T47D (cell line): ENCODE measurements around the gene MOB3C.

Experiments
- DNase-seq, 2 experiments: peaks; one replicate each; pipeline versions ENCODE4 v3.0.0 to v3.0.0-alpha.2; 2011 to 2012; ENCODE audit warnings: low read depth in 1 of 2, low spot score in 1 of 2
- JUND ChIP-seq: IDR thresholded peaks from 2 replicates; pipeline ENCODE4 v1.6.1; 2012; ENCODE audit warnings: low read depth
- in situ Hi-C: cut with HindIII; loops from 2 replicates; pipeline ENCODE4 v1.10.0; 2016; ENCODE audit warnings: low sequenced_read_pairs, low pct_unique_long_range_greater_than_20kb

Gene MOB3C

GRCh38 chr1:46595127-46595526 lies 21.5 kb downstream of the MOB3C start:
- TF ChIP-seq JUND = no peak
- DNase-seq = no peak
- in situ Hi-C loops = no loop called here

GRCh38 chr1:46594063-46594462 lies 22.5 kb downstream of the MOB3C start:
- in situ Hi-C loops = no loop called here
- DNase-seq = no peak
- TF ChIP-seq JUND = no peak

- no peak for TF ChIP-seq JUND
- no peak for DNase-seq
- in situ Hi-C loops = no loop called here
These were observed 23.8 kb downstream of the MOB3C start for GRCh38 chr1:46592823-46593222.

GRCh38 chr1:46589529-46589928 lies 27.1 kb downstream of the MOB3C start:
- no peak for TF ChIP-seq JUND
- in situ Hi-C loops = no loop called here
- DNase-seq = no peak

- TF ChIP-seq JUND = no peak
- in situ Hi-C loops = no loop called here
- no peak for DNase-seq
These were observed 29.5 kb downstream of the MOB3C start for GRCh38 chr1:46587069-46587468.

- in situ Hi-C loops = no loop called here
- no peak for TF ChIP-seq JUND
- no peak for DNase-seq
These were observed 31.2 kb downstream of the MOB3C start for GRCh38 chr1:46585312-46585938.

- in situ Hi-C loops = no loop called here
- no peak for TF ChIP-seq JUND
- DNase-seq = no peak
These were observed 33.1 kb downstream of the MOB3C start for GRCh38 chr1:46583494-46583893.

- in situ Hi-C loops = no loop called here
These were observed 33.6 kb downstream of the MOB3C start for GRCh38 chr1:46582972-46583371.

GRCh38 chr1:46581681-46582455 lies 34.7 kb downstream of the MOB3C start:
- in situ Hi-C loops = no loop called here
- TF ChIP-seq JUND = no peak
- no peak for DNase-seq

More at GRCh38 chr1:46582972-46583371, 33.6 kb downstream of the MOB3C start:
- no peak for DNase-seq
- TF ChIP-seq JUND = no peak

GRCh38 chr1:46580140-46580903 lies 36.3 kb downstream of the MOB3C start:
- in situ Hi-C loops = no loop called here
- no peak for TF ChIP-seq JUND
- DNase-seq = no peak

- TF ChIP-seq JUND = no peak
- in situ Hi-C loops = no loop called here
- DNase-seq = no peak
These were observed 38.9 kb downstream of the MOB3C start for GRCh38 chr1:46577671-46578070.

- TF ChIP-seq JUND = no peak
- in situ Hi-C loops = no loop called here
These were observed 40.0 kb downstream of the MOB3C start for GRCh38 chr1:46576596-46576995.

GRCh38 chr1:46575778-46576177 lies 40.8 kb downstream of the MOB3C start:
- TF ChIP-seq JUND = no peak
- in situ Hi-C loops = no loop called here
- DNase-seq = no peak

More at GRCh38 chr1:46576596-46576995, 40.0 kb downstream of the MOB3C start:
- no peak for DNase-seq
